Esophagus muscularis mucosa (tissue), 3 donors: ENCODE measurements around the gene PRLR.

Source experiments
- POLR2AphosphoS5 ChIP-seq, 2 donors: sonication (generic); formaldehyde crosslinking; IDR thresholded peaks; one replicate each; pipeline ENCODE4 v1.6.1; 2017; ENCODE audit warnings: antibody characterized with exemption in 2 of 2
- TF ChIP-seq, protein P1 (sequence below), 3 experiments: fragments of 200-600 bp in 2 of 3; fragments of 450-650 bp in 1 of 3; sonication (generic) in 2 of 3; IDR thresholded peaks; one replicate each; pipeline ENCODE4 v1.5.1; 2017 to 2019; ENCODE audit warnings: antibody characterized with exemption in 3 of 3, mild to moderate bottlenecking in 2 of 3, moderate library complexity in 1 of 3

- TF ChIP-seq POLR2AphosphoS5 (IDR thresholded peaks at IDR 0.05), result no peak
- TF ChIP-seq, protein P1, sequence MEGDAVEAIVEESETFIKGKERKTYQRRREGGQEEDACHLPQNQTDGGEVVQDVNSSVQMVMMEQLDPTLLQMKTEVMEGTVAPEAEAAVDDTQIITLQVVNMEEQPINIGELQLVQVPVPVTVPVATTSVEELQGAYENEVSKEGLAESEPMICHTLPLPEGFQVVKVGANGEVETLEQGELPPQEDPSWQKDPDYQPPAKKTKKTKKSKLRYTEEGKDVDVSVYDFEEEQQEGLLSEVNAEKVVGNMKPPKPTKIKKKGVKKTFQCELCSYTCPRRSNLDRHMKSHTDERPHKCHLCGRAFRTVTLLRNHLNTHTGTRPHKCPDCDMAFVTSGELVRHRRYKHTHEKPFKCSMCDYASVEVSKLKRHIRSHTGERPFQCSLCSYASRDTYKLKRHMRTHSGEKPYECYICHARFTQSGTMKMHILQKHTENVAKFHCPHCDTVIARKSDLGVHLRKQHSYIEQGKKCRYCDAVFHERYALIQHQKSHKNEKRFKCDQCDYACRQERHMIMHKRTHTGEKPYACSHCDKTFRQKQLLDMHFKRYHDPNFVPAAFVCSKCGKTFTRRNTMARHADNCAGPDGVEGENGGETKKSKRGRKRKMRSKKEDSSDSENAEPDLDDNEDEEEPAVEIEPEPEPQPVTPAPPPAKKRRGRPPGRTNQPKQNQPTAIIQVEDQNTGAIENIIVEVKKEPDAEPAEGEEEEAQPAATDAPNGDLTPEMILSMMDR (IDR thresholded peaks at IDR 0.05), result no peak
Observed at GRCh38 chr5:35004200-35004599, 226.1 kb downstream of the PRLR start.
